ENCODE data around the gene TBC1D1. TPM values are rescaled to one million over a fixed set of nuclear protein-coding genes. Genes with fewer than 3 reads are reported as not detected.

TBC1D1 gene, protein sequence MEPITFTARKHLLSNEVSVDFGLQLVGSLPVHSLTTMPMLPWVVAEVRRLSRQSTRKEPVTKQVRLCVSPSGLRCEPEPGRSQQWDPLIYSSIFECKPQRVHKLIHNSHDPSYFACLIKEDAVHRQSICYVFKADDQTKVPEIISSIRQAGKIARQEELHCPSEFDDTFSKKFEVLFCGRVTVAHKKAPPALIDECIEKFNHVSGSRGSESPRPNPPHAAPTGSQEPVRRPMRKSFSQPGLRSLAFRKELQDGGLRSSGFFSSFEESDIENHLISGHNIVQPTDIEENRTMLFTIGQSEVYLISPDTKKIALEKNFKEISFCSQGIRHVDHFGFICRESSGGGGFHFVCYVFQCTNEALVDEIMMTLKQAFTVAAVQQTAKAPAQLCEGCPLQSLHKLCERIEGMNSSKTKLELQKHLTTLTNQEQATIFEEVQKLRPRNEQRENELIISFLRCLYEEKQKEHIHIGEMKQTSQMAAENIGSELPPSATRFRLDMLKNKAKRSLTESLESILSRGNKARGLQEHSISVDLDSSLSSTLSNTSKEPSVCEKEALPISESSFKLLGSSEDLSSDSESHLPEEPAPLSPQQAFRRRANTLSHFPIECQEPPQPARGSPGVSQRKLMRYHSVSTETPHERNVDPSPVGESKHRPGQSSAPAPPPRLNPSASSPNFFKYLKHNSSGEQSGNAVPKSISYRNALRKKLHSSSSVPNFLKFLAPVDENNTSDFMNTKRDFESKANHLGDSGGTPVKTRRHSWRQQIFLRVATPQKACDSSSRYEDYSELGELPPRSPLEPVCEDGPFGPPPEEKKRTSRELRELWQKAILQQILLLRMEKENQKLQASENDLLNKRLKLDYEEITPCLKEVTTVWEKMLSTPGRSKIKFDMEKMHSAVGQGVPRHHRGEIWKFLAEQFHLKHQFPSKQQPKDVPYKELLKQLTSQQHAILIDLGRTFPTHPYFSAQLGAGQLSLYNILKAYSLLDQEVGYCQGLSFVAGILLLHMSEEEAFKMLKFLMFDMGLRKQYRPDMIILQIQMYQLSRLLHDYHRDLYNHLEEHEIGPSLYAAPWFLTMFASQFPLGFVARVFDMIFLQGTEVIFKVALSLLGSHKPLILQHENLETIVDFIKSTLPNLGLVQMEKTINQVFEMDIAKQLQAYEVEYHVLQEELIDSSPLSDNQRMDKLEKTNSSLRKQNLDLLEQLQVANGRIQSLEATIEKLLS (N-terminal part only)
- total RNA-seq, result 39.5 and 55.0 TPM in 2 replicates

GRCh38 chr4:37890801-37891259 lies at the start of gene TBC1D1:
TBC1D1 (plus strand) TSS chr4:37891084; CDS start chr4:37902096, 11,012 bp downstream.

GRCh38 chr4:37960098-37960497 lies 69.2 kb downstream of the TBC1D1 start, which contains the start of gene PTTG2:
PTTG2 (plus strand) TSS chr4:37960398; CDS start chr4:37960435, 37 bp downstream.

Other genes starting within 250 kb of the TBC1D1 start
- 30.8 and 75.5 TPM in 2 replicates for gene RELL1, start 204.7 kb upstream of the TBC1D1 start, total RNA-seq
- 16.4 and 24.3 TPM in 2 replicates for gene PGM2, start 64.4 kb upstream of the TBC1D1 start, total RNA-seq
- not detected in 2 replicates for gene PTTG2, start 69.3 kb downstream of the TBC1D1 start, total RNA-seq